SW 1271 (cell line): Measurements from ENCODE around the gene SYMPK.

Experiments used
- DNase-seq, 2 experiments: peaks; one replicate each; lab custom pipeline; 2025; lab: John Stamatoyannopoulos, UW

The SYMPK gene

DNA sequence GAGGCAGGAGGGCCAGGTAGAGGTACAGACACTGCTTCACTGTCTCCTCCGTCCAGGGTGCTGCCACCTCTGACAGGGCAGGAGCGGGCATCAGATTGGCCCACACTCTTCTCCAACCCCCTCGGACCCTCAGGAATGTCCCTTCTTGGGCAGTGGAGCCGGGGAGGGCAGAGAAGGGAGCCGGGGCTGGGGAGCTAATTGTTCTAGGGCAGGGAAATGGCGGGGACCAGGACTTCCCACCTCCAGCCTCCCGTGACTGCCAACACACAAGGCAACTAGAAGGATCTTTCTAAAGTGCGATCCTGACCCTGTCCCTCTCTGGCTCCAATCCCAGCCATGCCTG is 37.7 kb downstream of the SYMPK start:
- no peak for DNase-seq

DNA sequence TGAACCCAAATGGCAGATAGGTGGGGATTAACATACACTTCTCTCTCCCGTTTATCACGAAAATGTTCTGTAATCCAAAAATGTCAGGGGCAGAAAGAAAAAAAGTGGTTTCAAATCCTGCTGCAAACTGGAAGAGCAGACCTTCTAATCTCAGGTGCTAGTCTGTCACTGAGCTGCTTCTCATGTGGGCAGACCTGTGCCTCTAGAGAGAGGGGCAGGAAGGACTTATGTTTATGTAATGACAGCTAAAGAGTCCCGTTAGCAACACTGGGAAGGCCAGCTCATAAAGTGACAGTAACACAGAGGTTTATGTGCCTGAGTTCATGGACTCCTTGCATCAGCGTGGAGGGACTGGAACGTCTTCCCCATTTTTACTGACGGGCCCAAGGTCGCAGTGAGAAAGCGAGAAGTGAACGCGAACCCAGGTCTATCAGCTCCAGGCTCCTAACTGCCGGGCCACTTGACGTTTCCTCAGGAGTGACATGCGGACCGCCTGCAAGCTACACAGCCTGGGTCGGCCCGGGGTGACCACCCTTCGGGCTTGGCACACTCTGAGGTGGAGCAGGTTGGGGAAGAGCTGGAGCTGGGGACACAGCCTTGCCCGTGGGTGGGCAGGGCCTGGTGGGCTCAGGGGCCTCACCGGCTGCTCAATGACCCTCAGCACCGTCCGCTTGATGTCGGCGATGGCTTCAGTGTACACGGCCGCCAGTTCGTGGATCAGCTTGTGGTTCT is 38.2 kb downstream of the SYMPK start:
- no peak for DNase-seq

- no peak for DNase-seq
These were observed 38.9 kb downstream of the SYMPK start for GRCh38 chr19:45824041-45824471.

GRCh38 chr19:45823182-45823581 is 39.8 kb downstream of the SYMPK start:
- DNase-seq, result no peak

- no peak for DNase-seq
These were observed 40.2 kb downstream of the SYMPK start for GRCh38 chr19:45822716-45823115.

DNA sequence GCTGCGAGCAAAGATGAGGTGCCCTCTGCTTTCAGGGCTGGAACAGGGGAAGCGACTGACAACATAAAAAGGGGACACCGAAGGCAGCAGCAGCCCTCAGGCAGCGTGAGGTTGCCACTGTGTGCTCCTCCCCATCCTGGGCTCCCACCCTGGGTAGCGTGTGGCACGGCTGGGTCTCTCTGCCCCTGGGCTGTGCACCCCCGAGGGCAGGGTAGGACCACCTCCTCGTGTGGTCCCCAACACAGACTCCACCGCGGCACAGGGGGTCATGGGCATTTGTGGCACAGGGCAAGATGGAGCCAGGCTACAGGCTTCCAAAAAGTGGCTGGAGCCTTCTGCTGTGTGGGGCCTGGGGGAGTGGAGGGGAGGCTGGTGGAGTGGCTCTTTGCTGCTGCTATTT is 41.4 kb downstream of the SYMPK start:
- no peak for DNase-seq

- DNase-seq, result no peak
These were observed 41.8 kb downstream of the SYMPK start for GRCh38 chr19:45821103-45821521.

DNA sequence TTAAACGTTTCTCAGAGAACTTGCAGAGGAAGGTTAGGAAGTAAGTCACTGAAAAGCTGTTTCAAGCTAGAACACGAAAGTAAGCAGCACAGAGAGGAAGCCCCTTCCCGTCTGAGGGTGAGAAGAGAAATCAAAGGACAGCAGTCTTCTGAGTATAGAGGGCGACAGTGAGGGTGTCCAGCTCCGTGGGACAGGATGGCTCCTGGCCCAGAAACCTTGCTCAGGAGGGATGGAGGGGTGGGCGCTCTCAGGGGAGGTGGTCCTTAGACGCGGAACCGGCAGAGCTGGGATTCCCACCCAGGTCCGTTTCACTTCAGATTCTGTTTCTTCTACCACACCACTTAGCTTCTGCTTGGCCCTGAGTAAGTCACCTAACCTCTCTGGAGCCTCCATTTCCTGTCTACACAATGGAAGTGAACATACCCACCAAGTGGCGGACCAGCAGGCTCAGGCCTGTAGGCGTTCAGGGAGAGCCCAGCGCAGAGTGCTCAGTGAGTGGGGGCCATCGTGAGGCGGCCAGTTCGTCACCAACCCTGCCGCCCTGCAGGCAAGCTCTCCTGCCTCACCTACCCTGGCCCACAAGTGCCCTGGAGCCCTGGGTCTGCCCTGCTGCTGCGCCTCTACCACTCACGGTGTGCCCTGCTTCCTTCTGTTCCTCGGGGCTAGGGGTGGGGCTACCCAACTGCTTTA is 42.4 kb downstream of the SYMPK start:
- no peak for DNase-seq

GRCh38 chr19:45819769-45820168 is 43.2 kb downstream of the SYMPK start:
- DNase-seq, result no peak

- DNase-seq, result no peak
These were observed 45.1 kb downstream of the SYMPK start for GRCh38 chr19:45817725-45818301.

DNA sequence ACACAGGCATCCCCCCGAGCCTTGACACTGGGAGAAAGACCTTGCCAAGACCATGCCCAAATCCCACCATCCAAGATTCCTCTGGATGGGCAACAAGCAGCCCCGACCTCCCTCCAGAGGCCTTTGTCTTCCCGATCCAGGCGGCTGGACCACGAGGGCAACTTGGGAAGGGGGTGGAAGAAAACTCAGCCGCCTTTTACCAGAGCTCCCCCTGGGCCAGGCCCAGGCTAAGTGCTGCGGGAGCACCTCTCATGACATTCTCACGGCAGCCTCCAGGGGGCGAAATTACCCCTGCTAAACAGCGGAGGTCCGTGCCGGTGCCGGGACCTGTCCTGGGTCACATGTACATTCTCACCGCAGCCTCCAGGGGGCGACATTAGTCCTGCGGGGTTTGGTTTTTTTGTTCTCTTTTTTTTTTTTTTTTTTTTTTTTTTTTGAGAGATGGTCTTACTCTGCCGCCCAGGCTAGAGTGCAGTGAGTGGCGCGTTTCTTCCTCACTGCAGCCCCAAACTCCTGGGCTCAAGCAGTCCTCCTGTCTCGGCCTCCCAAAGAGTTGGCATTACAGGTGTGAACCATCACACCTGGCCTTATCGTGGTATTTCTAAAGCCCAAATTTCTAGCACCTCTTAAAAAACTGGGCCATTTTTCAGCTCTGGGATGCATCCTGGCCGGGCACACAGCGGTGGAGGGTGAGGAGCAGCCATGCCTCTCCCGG is 45.8 kb downstream of the SYMPK start:
- DNase-seq, result peak; percentile 69 to 89

DNA sequence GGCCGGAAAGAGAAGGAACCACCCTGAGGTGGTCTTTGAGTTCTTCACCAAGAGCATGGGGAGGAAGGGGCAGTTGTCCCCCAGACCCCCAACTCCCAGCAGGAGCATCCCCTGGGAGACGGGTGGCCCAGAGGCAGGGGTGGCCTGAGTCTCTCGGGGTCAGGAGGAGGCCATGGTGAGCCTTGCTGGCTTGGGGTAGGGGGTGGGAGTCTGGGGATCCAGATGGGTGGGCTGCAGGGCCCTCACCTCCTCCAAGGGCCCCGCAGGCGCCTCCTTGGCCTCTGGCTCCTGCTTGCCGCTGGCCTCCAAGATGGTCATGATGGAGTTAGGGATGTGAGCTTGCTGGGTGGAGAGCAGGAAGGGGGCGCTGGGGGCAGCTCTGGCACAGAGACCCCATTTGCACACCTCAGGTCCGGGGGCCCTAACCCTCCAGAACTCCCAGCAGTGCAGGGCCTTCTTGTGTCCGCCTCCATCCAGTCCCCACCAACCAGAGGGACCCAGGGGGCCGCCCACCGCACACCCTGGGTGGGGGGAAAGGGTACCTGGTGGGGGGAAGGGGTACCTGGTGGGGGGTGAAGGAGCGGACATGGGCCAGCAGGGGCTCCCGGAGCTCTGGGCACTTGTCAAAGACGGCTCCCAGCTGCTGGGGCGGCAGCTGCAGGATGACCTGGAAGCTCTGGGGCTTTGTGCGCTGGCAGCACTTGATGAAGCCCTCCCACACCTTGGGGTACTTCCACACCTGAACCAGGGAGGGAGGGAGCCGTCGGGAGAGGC is 46.5 kb downstream of the SYMPK start:
- no peak for DNase-seq

DNA sequence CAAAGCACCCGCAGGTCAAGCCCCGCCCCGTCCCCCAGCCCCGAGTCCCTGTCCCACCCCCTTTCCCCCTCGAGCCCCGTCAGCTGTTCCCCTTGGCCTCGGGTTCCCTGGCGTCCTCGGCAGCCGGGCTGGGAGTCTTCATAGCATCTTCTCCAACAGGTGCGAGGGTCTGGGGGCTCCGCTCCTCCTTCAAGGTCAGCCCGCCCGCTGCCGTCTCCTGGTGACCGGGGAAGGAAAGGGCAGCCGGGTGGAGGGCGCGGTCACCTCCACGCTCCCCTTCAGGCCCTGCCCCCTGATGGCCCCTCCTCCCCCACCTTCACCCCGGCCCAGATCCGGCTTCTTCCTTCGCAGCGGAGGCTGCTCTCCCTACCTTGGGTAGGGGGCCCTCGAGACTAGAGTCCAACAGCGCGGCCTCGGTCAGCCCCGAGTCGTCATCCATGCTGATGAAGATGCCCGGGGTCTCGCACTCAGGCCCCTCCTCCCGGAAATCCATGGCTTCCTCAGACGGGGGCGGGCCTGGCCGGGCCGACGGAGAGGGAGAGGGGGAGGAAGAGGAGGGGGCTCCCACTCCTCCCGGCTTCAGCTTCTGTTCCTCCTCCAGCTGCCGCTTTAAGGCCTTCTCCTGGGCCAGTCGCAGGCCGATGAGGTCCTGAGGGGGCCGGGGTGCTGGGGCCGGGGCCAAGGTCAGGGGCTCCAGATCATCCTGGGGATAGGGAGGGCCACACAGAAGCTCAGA is 47.3 kb downstream of the SYMPK start:
- DNase-seq, result no peak

DNA sequence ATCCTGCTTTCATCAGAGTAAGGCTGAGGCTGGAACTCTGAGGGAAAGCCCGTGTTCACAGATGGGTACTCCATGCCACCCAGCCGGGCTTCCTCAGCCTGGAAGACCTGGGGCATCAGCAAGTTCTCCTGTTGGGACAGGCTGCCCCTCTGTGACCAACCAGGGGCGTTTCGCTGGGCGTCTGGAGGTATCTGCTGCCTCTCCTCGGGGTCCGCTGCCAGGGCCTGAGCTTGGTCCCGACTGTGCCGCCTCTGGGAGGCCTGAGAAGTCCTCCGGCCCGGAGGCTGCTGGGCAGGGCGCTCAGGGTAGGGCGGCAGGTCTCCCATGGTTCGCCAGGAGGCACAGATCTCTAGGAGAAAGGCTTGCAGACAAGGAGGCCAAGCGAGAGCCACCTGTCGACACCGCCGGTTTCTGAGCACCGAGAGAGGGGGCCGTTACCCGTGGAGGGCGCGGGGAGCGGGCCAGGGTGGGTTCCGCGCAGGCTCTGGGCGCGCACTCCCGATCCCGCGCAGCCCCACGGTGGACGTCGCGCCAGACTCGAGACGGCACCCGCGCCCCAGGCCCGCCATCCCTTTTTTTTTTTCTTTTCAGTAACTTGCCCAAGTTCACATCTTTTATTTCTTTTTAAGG is 48.0 kb downstream of the SYMPK start, which contains the start of gene RSPH6A:
RSPH6A (minus strand) TSS at position 458 of the 630 bp plus-strand sequence; CDS start at position 326, 132 bp downstream.
- no peak for DNase-seq

DNA sequence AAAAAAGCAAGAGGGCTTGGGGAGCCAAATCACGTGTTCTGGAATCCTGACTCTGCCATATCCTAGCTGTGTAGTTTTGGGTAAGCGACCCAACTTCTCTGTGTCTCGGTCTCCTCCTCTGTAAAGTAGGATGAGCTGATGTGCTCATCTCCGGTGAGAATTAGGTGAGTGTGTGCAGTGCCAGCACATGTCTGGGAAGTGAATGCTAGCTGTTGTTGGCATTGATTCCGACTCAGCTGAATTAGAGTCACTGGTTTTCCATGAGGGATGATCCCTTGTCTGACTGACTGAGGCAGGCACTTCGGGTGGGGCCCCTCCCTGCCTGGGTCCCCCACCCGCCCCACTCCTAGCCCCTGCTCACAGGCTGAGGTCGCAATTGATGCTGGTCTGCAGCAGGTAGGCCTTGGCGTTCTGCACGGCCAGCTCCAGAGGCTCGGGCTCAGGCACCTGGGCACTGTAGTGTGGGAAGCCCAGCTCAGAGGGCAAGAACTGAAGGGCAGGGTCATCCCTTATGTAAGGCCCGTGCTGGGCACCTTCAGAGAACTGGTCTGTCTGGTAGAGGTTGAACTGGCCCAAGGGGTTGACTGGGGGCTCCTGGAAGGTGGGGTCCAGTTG is 48.7 kb downstream of the SYMPK start:
- DNase-seq, result no peak

DNA sequence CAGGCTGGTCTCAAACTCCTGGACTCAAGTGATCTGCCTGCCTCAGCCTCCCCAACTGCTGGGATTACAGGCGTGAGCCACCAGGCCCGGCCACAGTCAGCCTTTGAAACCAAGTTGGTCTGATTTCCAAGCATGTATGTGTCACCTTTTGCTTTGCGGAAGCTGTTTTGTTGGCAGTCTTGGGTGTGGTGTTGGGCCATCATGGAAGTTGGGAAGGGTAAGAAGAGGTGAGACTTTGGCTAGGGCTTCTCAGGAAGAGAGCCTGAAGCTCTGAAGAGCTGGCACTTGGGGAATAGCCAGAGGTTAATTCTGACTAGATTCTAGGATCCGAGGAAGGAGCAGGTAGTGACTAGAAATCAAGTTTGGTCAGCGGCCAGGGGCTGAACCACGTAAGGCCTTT is 50.6 kb downstream of the SYMPK start:
- DNase-seq, result no peak

- peak in 1 of 2 experiments; percentile 47 for DNase-seq
These were observed 53.2 kb downstream of the SYMPK start for GRCh38 chr19:45809643-45810159.

GRCh38 chr19:45805719-45806118 is 57.2 kb downstream of the SYMPK start:
- no peak for DNase-seq

GRCh38 chr19:45804959-45805230 is 58.1 kb downstream of the SYMPK start:
- DNase-seq, result no peak
